HEK293T (cell line): ENCODE results near the gene LRCH4.

Source experiments
- ARNT ChIP-seq: fragments of 450-650 bp; IDR thresholded peaks from 2 replicates; pipeline ENCODE4 v1.6.1; 2017; ENCODE audit warnings: mild to moderate bottlenecking
- BHLHE40 ChIP-seq: fragments of 450-650 bp; IDR thresholded peaks from 2 replicates; pipeline ENCODE4 v1.6.1; 2016; ENCODE audit warnings: mild to moderate bottlenecking, moderate library complexity, borderline replicate concordance
- ELF4 ChIP-seq: fragments of 450-650 bp; IDR thresholded peaks from 2 replicates; pipeline ENCODE4 v1.6.1; 2017; ENCODE audit warnings: antibody characterized with exemption
- L3MBTL2 ChIP-seq: fragments of 450-650 bp; conservative IDR thresholded peaks from 2 replicates; pipeline ENCODE4 v1.6.1; 2016; ENCODE audit warnings: mild to moderate bottlenecking
- LEF1 ChIP-seq: fragments of 450-650 bp; IDR thresholded peaks from 2 replicates; pipeline ENCODE4 v1.6.1; 2017; ENCODE audit warnings: mild to moderate bottlenecking, borderline replicate concordance
- SP1 ChIP-seq: fragments of 450-650 bp; IDR thresholded peaks from 2 replicates; pipeline ENCODE4 v1.6.1; 2017
- TARDBP ChIP-seq: fragments of 450-650 bp; IDR thresholded peaks from 2 replicates; pipeline ENCODE4 v1.6.1; 2016
- ZNF384 ChIP-seq: fragments of 450-650 bp; IDR thresholded peaks from 2 replicates; pipeline ENCODE4 v1.6.1; 2016

- TF ChIP-seq LEF1 (no peak), ELF4 (no peak), BHLHE40 (no peak), SP1 (no peak), ARNT (no peak), ZNF384 (no peak), TARDBP (no peak), L3MBTL2 (no peak)
Observed at GRCh38 chr7:100555701-100556100, 30.2 kb downstream of the LRCH4 start.
